GM12878 (cell line): Measurements from ENCODE around the gene AP1B1. TPM values are rescaled to one million over a fixed set of nuclear protein-coding genes. Genes with fewer than 3 reads are reported as not detected.
A peak's percentile ranks its signal among the peaks of the same experiment; 100 is the strongest.

Experiments used
- CREM ChIP-seq: IDR thresholded peaks from 2 replicates; pipeline ENCODE4 v1.6.1; 2014; ENCODE audit warnings: antibody characterized with exemption, low read depth
- IRF4 ChIP-seq: IDR thresholded peaks from 2 replicates; pipeline ENCODE4 v1.6.1; 2011; ENCODE audit warnings: low read depth, low read length
- JUND ChIP-seq: IDR thresholded peaks from 2 replicates; pipeline ENCODE4 v1.6.1; 2012; ENCODE audit warnings: low read depth, mild to moderate bottlenecking, low read length, improper control_type of control experiment, moderate library complexity
- NR2F1 ChIP-seq: fragments of 450-650 bp; conservative IDR thresholded peaks from 2 replicates; pipeline ENCODE4 v1.6.1; 2017; ENCODE audit warnings: mild to moderate bottlenecking
- RUNX3 ChIP-seq: IDR thresholded peaks from 2 replicates; pipeline ENCODE4 v1.6.1; 2012; ENCODE audit warnings: low read length, inconsistent platforms
- SPI1 ChIP-seq: IDR thresholded peaks from 2 replicates; pipeline ENCODE4 v1.6.1; 2011; ENCODE audit warnings: low read depth, mild to moderate bottlenecking, low read length, moderate library complexity, borderline replicate concordance; ENCODE audit not compliant: insufficient read depth
- SREBF2 ChIP-seq: IDR thresholded peaks from 2 replicates; pipeline ENCODE4 v1.6.1; 2012; ENCODE audit warnings: mild to moderate bottlenecking, low read length
- ZNF207 ChIP-seq: fragments of 450-650 bp; IDR thresholded peaks from 2 replicates; pipeline ENCODE4 v1.6.1; 2014; ENCODE audit warnings: antibody characterized with exemption, mild to moderate bottlenecking, borderline replicate concordance
- ZNF274 ChIP-seq: IDR thresholded peaks from one replicate; pipeline ENCODE4 v1.8.0; 2011; ENCODE audit not compliant: insufficient read length, insufficient read depth
- polyA plus RNA-seq, 11 experiments: library from polyadenylated mRNA; depleted of rRNA in 4 of 11; unstranded in 6 of 11; stranded (reverse) in 5 of 11; fragments of >200 nt; fragmentation: Nextera tagmentation in 4 of 11; fragmentation: Illumina TruSeq in 1 of 11; extraction: Ambion mirVana in 4 of 11; extraction: Trizol in 1 of 11; gene quantifications; 1 replicate in 1 of 11; 2 replicates in 10 of 11; pipeline versions ENCODE4 v1.2.1 to v1.2.3, GENCODE V29; 2011 to 2016; ENCODE audit warnings: inconsistent platforms in 2 of 11, missing spikeins in 2 of 11, low read depth in 1 of 11
- total RNA-seq, 4 experiments: library from RNA; depleted of rRNA in 3 of 4; stranded (reverse); fragments of >200 nt in 3 of 4; fragmentation: Illumina TruSeq in 1 of 4; extraction: Trizol in 1 of 4; gene quantifications; 2 replicates each; pipeline versions ENCODE4 v1.2.1 to v1.2.3, GENCODE V29; 2013 to 2021
- TF ChIP-seq, protein P1 (sequence below): fragments of 450-650 bp; IDR thresholded peaks from 2 replicates; pipeline ENCODE4 v1.6.1; 2016; ENCODE audit warnings: mild to moderate bottlenecking, moderate library complexity, borderline replicate concordance
- TF ChIP-seq, protein P2 (sequence below): IDR thresholded peaks from 2 replicates; pipeline ENCODE4 v1.6.1; 2011; ENCODE audit warnings: low read depth, low read length, improper control_type of control experiment, borderline replicate concordance
- TF ChIP-seq, protein P3 (sequence below): fragments of 450-650 bp; IDR thresholded peaks from 2 replicates; pipeline ENCODE4 v1.6.1; 2017; ENCODE audit warnings: mild to moderate bottlenecking
- TF ChIP-seq, protein P4 (sequence below): fragments of 450-650 bp; IDR thresholded peaks from 2 replicates; pipeline ENCODE4 v1.6.1; 2017; ENCODE audit warnings: antibody characterized with exemption, mild to moderate bottlenecking, moderate library complexity
- TF ChIP-seq, protein P5 (sequence below): fragments of 150-350 bp; IDR thresholded peaks from 2 replicates; pipeline ENCODE4 v1.6.1; 2016; ENCODE audit warnings: low read depth, low read length

AP1B1 gene
- total and polyA plus RNA-seq, 10 of the 15 experiments (the other 5 are each of a cell fraction or from before 2014, with no cell fraction given) = 2.1 to 98.6 (median 57.8) TPM

DNA sequence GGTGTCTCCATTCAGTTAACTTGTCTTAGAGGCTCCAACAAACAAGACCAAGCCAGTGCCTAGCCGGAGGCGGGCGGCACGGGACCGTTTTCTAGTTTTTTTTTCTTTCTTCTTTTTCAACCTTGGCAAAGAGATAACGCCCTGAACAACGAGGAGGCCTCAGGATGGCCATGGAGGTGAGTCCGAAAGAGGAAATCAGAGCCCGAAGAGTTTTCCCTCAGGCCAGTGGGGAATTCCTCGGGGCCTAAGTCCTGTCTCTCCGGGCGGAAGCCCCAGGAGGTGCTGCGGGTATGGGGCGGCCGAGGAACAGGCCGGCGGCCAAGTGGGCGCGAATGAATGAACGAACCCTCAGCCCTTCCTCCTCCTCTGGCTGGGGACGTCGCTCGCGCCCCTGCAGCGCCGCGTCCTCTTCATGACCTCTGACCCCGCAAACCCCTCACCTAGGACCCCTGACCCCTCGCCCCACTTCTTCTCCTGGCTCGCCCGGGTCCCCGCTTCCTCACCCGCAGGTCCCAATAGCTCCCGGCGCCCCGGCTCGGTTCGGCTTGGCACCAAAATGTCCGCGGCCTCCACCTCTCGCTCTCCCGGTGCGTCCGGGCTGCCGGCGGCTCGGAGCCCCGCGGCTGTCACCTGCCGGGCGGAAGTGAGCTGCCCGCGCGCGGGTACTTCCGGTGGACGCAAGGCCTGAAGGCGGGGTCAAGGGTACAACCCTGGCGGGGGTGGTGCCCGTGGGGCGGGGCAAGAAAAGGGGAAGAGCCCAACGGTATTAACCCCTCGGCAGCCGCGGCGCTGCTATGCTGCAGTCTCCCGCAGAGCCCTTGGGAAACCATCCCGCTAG lies at the start of gene AP1B1 (continued):
- TF ChIP-seq, protein P1, sequence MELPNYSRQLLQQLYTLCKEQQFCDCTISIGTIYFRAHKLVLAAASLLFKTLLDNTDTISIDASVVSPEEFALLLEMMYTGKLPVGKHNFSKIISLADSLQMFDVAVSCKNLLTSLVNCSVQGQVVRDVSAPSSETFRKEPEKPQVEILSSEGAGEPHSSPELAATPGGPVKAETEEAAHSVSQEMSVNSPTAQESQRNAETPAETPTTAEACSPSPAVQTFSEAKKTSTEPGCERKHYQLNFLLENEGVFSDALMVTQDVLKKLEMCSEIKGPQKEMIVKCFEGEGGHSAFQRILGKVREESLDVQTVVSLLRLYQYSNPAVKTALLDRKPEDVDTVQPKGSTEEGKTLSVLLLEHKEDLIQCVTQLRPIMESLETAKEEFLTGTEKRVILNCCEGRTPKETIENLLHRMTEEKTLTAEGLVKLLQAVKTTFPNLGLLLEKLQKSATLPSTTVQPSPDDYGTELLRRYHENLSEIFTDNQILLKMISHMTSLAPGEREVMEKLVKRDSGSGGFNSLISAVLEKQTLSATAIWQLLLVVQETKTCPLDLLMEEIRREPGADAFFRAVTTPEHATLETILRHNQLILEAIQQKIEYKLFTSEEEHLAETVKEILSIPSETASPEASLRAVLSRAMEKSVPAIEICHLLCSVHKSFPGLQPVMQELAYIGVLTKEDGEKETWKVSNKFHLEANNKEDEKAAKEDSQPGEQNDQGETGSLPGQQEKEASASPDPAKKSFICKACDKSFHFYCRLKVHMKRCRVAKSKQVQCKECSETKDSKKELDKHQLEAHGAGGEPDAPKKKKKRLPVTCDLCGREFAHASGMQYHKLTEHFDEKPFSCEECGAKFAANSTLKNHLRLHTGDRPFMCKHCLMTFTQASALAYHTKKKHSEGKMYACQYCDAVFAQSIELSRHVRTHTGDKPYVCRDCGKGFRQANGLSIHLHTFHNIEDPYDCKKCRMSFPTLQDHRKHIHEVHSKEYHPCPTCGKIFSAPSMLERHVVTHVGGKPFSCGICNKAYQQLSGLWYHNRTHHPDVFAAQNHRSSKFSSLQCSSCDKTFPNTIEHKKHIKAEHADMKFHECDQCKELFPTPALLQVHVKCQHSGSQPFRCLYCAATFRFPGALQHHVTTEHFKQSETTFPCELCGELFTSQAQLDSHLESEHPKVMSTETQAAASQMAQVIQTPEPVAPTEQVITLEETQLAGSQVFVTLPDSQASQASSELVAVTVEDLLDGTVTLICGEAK = peak; percentile 92
- TF ChIP-seq SREBF2 = 0 out of 2 replicates have a peak, but pooled peaks have one; percentile 62
- TF ChIP-seq CREM = peak; percentile 28; the same call in 1 of the 2 replicates
- peak; percentile 90 for TF ChIP-seq SPI1
- TF ChIP-seq, protein P2, sequence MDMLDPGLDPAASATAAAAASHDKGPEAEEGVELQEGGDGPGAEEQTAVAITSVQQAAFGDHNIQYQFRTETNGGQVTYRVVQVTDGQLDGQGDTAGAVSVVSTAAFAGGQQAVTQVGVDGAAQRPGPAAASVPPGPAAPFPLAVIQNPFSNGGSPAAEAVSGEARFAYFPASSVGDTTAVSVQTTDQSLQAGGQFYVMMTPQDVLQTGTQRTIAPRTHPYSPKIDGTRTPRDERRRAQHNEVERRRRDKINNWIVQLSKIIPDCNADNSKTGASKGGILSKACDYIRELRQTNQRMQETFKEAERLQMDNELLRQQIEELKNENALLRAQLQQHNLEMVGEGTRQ = no peak
- TF ChIP-seq, protein P3, sequence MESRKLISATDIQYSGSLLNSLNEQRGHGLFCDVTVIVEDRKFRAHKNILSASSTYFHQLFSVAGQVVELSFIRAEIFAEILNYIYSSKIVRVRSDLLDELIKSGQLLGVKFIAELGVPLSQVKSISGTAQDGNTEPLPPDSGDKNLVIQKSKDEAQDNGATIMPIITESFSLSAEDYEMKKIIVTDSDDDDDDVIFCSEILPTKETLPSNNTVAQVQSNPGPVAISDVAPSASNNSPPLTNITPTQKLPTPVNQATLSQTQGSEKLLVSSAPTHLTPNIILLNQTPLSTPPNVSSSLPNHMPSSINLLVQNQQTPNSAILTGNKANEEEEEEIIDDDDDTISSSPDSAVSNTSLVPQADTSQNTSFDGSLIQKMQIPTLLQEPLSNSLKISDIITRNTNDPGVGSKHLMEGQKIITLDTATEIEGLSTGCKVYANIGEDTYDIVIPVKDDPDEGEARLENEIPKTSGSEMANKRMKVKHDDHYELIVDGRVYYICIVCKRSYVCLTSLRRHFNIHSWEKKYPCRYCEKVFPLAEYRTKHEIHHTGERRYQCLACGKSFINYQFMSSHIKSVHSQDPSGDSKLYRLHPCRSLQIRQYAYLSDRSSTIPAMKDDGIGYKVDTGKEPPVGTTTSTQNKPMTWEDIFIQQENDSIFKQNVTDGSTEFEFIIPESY = no peak
- no peak for TF ChIP-seq ZNF274
- no peak for TF ChIP-seq IRF4
- 0 out of 2 replicates have a peak, but pooled peaks have one; percentile 16 for TF ChIP-seq JUND
- TF ChIP-seq, protein P4, sequence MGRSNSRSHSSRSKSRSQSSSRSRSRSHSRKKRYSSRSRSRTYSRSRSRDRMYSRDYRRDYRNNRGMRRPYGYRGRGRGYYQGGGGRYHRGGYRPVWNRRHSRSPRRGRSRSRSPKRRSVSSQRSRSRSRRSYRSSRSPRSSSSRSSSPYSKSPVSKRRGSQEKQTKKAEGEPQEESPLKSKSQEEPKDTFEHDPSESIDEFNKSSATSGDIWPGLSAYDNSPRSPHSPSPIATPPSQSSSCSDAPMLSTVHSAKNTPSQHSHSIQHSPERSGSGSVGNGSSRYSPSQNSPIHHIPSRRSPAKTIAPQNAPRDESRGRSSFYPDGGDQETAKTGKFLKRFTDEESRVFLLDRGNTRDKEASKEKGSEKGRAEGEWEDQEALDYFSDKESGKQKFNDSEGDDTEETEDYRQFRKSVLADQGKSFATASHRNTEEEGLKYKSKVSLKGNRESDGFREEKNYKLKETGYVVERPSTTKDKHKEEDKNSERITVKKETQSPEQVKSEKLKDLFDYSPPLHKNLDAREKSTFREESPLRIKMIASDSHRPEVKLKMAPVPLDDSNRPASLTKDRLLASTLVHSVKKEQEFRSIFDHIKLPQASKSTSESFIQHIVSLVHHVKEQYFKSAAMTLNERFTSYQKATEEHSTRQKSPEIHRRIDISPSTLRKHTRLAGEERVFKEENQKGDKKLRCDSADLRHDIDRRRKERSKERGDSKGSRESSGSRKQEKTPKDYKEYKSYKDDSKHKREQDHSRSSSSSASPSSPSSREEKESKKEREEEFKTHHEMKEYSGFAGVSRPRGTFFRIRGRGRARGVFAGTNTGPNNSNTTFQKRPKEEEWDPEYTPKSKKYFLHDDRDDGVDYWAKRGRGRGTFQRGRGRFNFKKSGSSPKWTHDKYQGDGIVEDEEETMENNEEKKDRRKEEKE = no peak
- no peak for TF ChIP-seq ZNF207
- TF ChIP-seq NR2F1 = peak; percentile 99
- TF ChIP-seq, protein P5, sequence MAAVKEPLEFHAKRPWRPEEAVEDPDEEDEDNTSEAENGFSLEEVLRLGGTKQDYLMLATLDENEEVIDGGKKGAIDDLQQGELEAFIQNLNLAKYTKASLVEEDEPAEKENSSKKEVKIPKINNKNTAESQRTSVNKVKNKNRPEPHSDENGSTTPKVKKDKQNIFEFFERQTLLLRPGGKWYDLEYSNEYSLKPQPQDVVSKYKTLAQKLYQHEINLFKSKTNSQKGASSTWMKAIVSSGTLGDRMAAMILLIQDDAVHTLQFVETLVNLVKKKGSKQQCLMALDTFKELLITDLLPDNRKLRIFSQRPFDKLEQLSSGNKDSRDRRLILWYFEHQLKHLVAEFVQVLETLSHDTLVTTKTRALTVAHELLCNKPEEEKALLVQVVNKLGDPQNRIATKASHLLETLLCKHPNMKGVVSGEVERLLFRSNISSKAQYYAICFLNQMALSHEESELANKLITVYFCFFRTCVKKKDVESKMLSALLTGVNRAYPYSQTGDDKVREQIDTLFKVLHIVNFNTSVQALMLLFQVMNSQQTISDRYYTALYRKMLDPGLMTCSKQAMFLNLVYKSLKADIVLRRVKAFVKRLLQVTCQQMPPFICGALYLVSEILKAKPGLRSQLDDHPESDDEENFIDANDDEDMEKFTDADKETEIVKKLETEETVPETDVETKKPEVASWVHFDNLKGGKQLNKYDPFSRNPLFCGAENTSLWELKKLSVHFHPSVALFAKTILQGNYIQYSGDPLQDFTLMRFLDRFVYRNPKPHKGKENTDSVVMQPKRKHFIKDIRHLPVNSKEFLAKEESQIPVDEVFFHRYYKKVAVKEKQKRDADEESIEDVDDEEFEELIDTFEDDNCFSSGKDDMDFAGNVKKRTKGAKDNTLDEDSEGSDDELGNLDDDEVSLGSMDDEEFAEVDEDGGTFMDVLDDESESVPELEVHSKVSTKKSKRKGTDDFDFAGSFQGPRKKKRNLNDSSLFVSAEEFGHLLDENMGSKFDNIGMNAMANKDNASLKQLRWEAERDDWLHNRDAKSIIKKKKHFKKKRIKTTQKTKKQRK = no peak
- TF ChIP-seq RUNX3 = 0 out of 2 replicates have a peak, but pooled peaks have one; percentile 27
